IPS DF 6.9 (cell line): ENCODE data around the gene SIK2.

Experiments used
- DNase-seq: peaks from one replicate; pipeline ENCODE4 v3.0.0-alpha.2; 2013; ENCODE audit warnings: low read depth, low spot score
- H3K27ac ChIP-seq: one replicate; pipeline ENCODE4 v1.5.1; 2013; ENCODE audit warnings: low read length, control low read depth
- H3K27me3 ChIP-seq: 2 replicates; pipeline ENCODE4 v1.6.1; 2013; ENCODE audit warnings: mild to moderate bottlenecking, low read length; ENCODE audit not compliant: control insufficient read depth, insufficient read depth
- H3K36me3 ChIP-seq: 2 replicates; pipeline ENCODE4 v1.6.1; 2013; ENCODE audit warnings: low read length; ENCODE audit not compliant: control insufficient read depth, insufficient read depth
- H3K4me1 ChIP-seq: 2 replicates; pipeline ENCODE4 v1.6.1; 2013; ENCODE audit warnings: low read length; ENCODE audit not compliant: control insufficient read depth, insufficient read depth
- H3K4me3 ChIP-seq: 2 replicates; pipeline ENCODE4 v1.5.1; 2013; ENCODE audit warnings: mild to moderate bottlenecking, low read length
- H3K9me3 ChIP-seq: 2 replicates; pipeline ENCODE4 v1.6.1; 2013; ENCODE audit warnings: low read length, inconsistent platforms; ENCODE audit not compliant: control insufficient read depth, insufficient read depth
- WGBS: extraction: QIAGEN DNeasy Blood & Tissue Kit; methylation state at CpG from one replicate; pipeline ENCODE4 v1.1.7; 2013; ENCODE audit warnings: mixed read lengths, missing lambda C conversion rate; ENCODE audit not compliant: insufficient read length, insufficient coverage; 5-methylcytosine and 5-hydroxymethylcytosine counted together

The SIK2 gene

GRCh38 chr11:111734954-111735261 lies 132.7 kb downstream of the SIK2 start:
- Histone ChIP-seq H3K27ac (no peak overlapping the region), H3K4me1 (peaks cover 2% of the 10 kb centered on the region), H3K36me3 (no peaks in the 10 kb centered on the region), H3K4me3 (no peak overlapping the region), H3K9me3 (no peaks in the 10 kb centered on the region), H3K27me3 (no peaks in the 10 kb centered on the region)
- DNase-seq = no peak
- WGBS = no CpG with 5 or more reads among the region's 6 CpGs

- Histone ChIP-seq H3K27ac (no peak overlapping the region), H3K4me1 (peaks cover 2% of the 10 kb centered on the region), H3K9me3 (no peaks in the 10 kb centered on the region), H3K27me3 (no peaks in the 10 kb centered on the region), H3K36me3 (no peaks in the 10 kb centered on the region), H3K4me3 (no peak overlapping the region)
- no peak for DNase-seq
- no CpG with 5 or more reads among the region's 19 CpGs for WGBS
Measured at GRCh38 chr11:111735262-111736116, 133.2 kb downstream of the SIK2 start.

- DNase-seq = no peak
- peaks cover 2% of the 10 kb centered on the region; the same call in 1 of the 2 replicates for H3K36me3 ChIP-seq
- no CpG with 5 or more reads among the region's 11 CpGs for WGBS
Measured at GRCh38 chr11:111736181-111736590, 133.9 kb downstream of the SIK2 start.

GRCh38 chr11:111736621-111737443 lies 134.6 kb downstream of the SIK2 start:
- no peak for DNase-seq
- H3K4me1 ChIP-seq = peaks cover 2% of the 10 kb centered on the region
- H3K27ac ChIP-seq = no peak overlapping the region
- peaks cover 2% of the 10 kb centered on the region; the same call in 1 of the 2 replicates for H3K36me3 ChIP-seq
- H3K9me3 ChIP-seq = no peaks in the 10 kb centered on the region
- H3K4me3 ChIP-seq = no peak overlapping the region
- no CpG with 5 or more reads among the region's 15 CpGs for WGBS
- H3K27me3 ChIP-seq = no peaks in the 10 kb centered on the region

More at GRCh38 chr11:111736181-111736590, 133.9 kb downstream of the SIK2 start:
- H3K27ac ChIP-seq = no peak overlapping the region
- H3K27me3 ChIP-seq = no peaks in the 10 kb centered on the region
- peaks cover 2% of the 10 kb centered on the region for H3K4me1 ChIP-seq
- H3K9me3 ChIP-seq = no peaks in the 10 kb centered on the region
- no peak overlapping the region for H3K4me3 ChIP-seq

- no peaks in the 10 kb centered on the region for H3K27me3 ChIP-seq
- DNase-seq = no peak
- no peaks in the 10 kb centered on the region for H3K9me3 ChIP-seq
- H3K4me1 ChIP-seq = peaks cover 2% of the 10 kb centered on the region
- H3K27ac ChIP-seq = no peak overlapping the region
- no CpG with 5 or more reads among the region's 14 CpGs for WGBS
- H3K36me3 ChIP-seq = peaks cover 2% of the 10 kb centered on the region; the same call in 1 of the 2 replicates
- H3K4me3 ChIP-seq = no peak overlapping the region
Measured at GRCh38 chr11:111737444-111738210, 135.4 kb downstream of the SIK2 start.

- Histone ChIP-seq H3K4me3 (no peak overlapping the region), H3K36me3 (peaks cover 5% of the 10 kb centered on the region; the same call in 1 of the 2 replicates), H3K9me3 (no peaks in the 10 kb centered on the region), H3K4me1 (peaks cover 2% of the 10 kb centered on the region; the same call in 1 of the 2 replicates), H3K27me3 (no peaks in the 10 kb centered on the region), H3K27ac (no peak overlapping the region)
- WGBS = no CpG with 5 or more reads among the region's 2 CpGs
- no peak for DNase-seq
Measured at GRCh38 chr11:111739299-111739698, 137.1 kb downstream of the SIK2 start.

- no peaks in the 10 kb centered on the region for H3K9me3 ChIP-seq
- WGBS = no CpG with 5 or more reads among the region's 2 CpGs
- H3K27me3 ChIP-seq = no peaks in the 10 kb centered on the region
- H3K4me1 ChIP-seq = peaks cover 2% of the 10 kb centered on the region; the same call in 1 of the 2 replicates
- H3K36me3 ChIP-seq = peaks cover 7% of the 10 kb centered on the region; the same call in 1 of the 2 replicates
- no peak for DNase-seq
- H3K4me3 ChIP-seq = no peak overlapping the region
- H3K27ac ChIP-seq = no peak overlapping the region
Measured at GRCh38 chr11:111741751-111742150, 139.5 kb downstream of the SIK2 start.

GRCh38 chr11:111743700-111744099 lies 141.5 kb downstream of the SIK2 start:
- no peak overlapping the region for H3K27ac ChIP-seq
- WGBS = no CpG with 5 or more reads among the region's 2 CpGs
- H3K36me3 ChIP-seq = peaks cover 12% of the 10 kb centered on the region; the same call in 1 of the 2 replicates

GRCh38 chr11:111745719-111746504 lies 143.7 kb downstream of the SIK2 start:
- WGBS = no CpG with 5 or more reads among the region's 6 CpGs
- no peaks in the 10 kb centered on the region for H3K27me3 ChIP-seq
- H3K4me1 ChIP-seq = no peaks in the 10 kb centered on the region
- peaks cover 12% of the 10 kb centered on the region; the same call in 1 of the 2 replicates for H3K36me3 ChIP-seq
- DNase-seq = no peak
- H3K27ac ChIP-seq = no peak overlapping the region
- no peak overlapping the region for H3K4me3 ChIP-seq
- no peaks in the 10 kb centered on the region for H3K9me3 ChIP-seq

More at GRCh38 chr11:111743700-111744099, 141.5 kb downstream of the SIK2 start:
- H3K9me3 ChIP-seq = no peaks in the 10 kb centered on the region
- DNase-seq = no peak
- H3K27me3 ChIP-seq = no peaks in the 10 kb centered on the region
- no peaks in the 10 kb centered on the region for H3K4me1 ChIP-seq
- no peak overlapping the region for H3K4me3 ChIP-seq
